ENCODE data around the gene TCF12. TPM values are rescaled to one million over a fixed set of nuclear protein-coding genes. Genes with fewer than 3 reads are reported as not detected.

The TCF12 gene
- total RNA-seq, 3 donors from 2014 or later (not counting 1 experiment from before 2014, with no cell fraction given), result 84.1 to 111 (median 107) TPM

DNA sequence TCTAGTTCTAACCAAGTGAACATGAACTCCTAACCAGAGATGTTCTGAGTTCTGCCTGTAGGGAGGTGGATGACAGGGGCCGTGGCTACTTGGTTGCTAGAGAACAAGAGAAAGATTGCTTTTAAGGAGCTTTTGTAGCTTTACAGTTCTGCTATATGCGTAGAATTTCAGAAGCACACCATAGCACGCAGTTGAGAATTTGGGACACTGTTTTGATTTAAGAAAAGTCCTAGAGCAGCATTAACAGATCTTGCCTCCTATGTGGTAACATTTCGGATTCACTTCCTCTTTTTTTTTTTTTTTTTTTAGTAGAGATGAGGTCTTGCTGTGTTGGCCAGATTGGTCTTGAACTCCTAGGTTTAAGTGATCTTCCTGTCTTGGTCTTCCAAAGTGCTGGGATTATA is 181.7 kb downstream of the TCF12 start:
- no peak overlapping the region for H3K4me3 Mint-ChIP-seq
- 74% methylated on average over 3 of the region's 4 CpGs for WGBS (ENCODE audit: insufficient coverage)

GRCh38 chr15:57102858-57103257 is 184.4 kb downstream of the TCF12 start:
- Mint-ChIP-seq H3K9me3 (no peaks in the 10 kb centered on the region), H3K27ac (no peak overlapping the region), H3K4me1 (peaks cover 5 to 8% of the 10 kb centered on the region in 2 donors), H3K27me3 (ENCODE audit: low read depth in 2 of 2) (no peaks in the 10 kb centered on the region), H3K4me3 (no peak overlapping the region), H3K36me3 (no peaks in the 10 kb centered on the region)
- 93% methylated on average over 4 of the region's 5 CpGs for WGBS (ENCODE audit: insufficient coverage)
- no peaks in the 10 kb centered on the region for H3K4me1 ChIP-seq (ENCODE audit: control insufficient read depth, insufficient read depth, low read length)
- intact Hi-C loops (cut with micrococcal nuclease), result no loop called here
- TF ChIP-seq, protein P1, sequence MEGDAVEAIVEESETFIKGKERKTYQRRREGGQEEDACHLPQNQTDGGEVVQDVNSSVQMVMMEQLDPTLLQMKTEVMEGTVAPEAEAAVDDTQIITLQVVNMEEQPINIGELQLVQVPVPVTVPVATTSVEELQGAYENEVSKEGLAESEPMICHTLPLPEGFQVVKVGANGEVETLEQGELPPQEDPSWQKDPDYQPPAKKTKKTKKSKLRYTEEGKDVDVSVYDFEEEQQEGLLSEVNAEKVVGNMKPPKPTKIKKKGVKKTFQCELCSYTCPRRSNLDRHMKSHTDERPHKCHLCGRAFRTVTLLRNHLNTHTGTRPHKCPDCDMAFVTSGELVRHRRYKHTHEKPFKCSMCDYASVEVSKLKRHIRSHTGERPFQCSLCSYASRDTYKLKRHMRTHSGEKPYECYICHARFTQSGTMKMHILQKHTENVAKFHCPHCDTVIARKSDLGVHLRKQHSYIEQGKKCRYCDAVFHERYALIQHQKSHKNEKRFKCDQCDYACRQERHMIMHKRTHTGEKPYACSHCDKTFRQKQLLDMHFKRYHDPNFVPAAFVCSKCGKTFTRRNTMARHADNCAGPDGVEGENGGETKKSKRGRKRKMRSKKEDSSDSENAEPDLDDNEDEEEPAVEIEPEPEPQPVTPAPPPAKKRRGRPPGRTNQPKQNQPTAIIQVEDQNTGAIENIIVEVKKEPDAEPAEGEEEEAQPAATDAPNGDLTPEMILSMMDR (IDR thresholded peaks at IDR 0.05), result no peak
- no peak for ATAC-seq
- H3K27ac ChIP-seq (ENCODE audit: low read length), result no peak overlapping the region
- H3K36me3 ChIP-seq (ENCODE audit: control insufficient read depth, insufficient read depth, low read length), result no peaks in the 10 kb centered on the region
- H3K27me3 ChIP-seq (ENCODE audit: control insufficient read depth, insufficient read depth, low read length), result no peaks in the 10 kb centered on the region
- DNase-seq, result no peak
- no peaks in the 10 kb centered on the region for H3K9me3 ChIP-seq (ENCODE audit: control insufficient read depth, insufficient read depth, low read length)
- no peak overlapping the region for H3K4me3 ChIP-seq (ENCODE audit: low read length)

More for the DNA sequence above, 181.7 kb downstream of the TCF12 start:
- H3K36me3 Mint-ChIP-seq, result no peaks in the 10 kb centered on the region
- H3K4me1 Mint-ChIP-seq, result peaks cover 5 to 8% of the 10 kb centered on the region in 2 donors
- no peak for ATAC-seq
- no peaks in the 10 kb centered on the region for H3K27me3 Mint-ChIP-seq (ENCODE audit: low read depth in 2 of 2)
- Histone ChIP-seq H3K4me1 (ENCODE audit: control insufficient read depth, insufficient read depth, low read length) (no peaks in the 10 kb centered on the region), H3K27ac (ENCODE audit: low read length) (no peak overlapping the region), H3K36me3 (ENCODE audit: control insufficient read depth, insufficient read depth, low read length) (no peaks in the 10 kb centered on the region), H3K27me3 (ENCODE audit: control insufficient read depth, insufficient read depth, low read length) (no peaks in the 10 kb centered on the region), H3K4me3 (ENCODE audit: low read length) (no peak overlapping the region), H3K9me3 (ENCODE audit: control insufficient read depth, insufficient read depth, low read length) (no peaks in the 10 kb centered on the region)
- H3K9me3 Mint-ChIP-seq, result no peaks in the 10 kb centered on the region
- DNase-seq, result no peak
- TF ChIP-seq, protein P1 (IDR thresholded peaks at IDR 0.05), result no peak
- H3K27ac Mint-ChIP-seq, result no peak overlapping the region
- intact Hi-C loops (cut with micrococcal nuclease), result no loop called here

DNA sequence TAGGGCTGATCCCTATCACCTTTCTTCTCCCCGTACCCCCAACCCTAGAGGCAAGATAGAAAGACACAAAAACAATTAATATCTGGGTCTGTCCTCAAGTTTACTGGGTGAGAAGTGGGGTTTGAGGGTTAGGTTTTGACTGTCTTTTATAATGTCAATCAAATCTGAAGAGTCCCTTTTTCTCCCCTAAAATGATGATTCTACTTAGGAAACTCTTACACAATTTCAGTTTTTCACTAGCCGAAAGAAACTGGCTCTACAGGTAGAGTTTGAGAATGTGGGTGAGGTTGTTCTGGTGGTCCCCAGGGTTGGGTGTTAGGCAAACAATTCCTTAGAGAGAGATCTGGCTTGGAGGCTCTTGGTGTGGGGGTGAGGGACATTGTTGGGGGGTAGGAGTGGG is 189.9 kb downstream of the TCF12 start:
- Histone ChIP-seq H3K27ac (ENCODE audit: low read length) (no peak overlapping the region), H3K36me3 (ENCODE audit: control insufficient read depth, insufficient read depth, low read length) (no peaks in the 10 kb centered on the region), H3K27me3 (ENCODE audit: control insufficient read depth, insufficient read depth, low read length) (no peaks in the 10 kb centered on the region), H3K4me3 (ENCODE audit: low read length) (no peak overlapping the region), H3K4me1 (ENCODE audit: control insufficient read depth, insufficient read depth, low read length) (no peaks in the 10 kb centered on the region), H3K9me3 (ENCODE audit: control insufficient read depth, insufficient read depth, low read length) (no peaks in the 10 kb centered on the region)
- Mint-ChIP-seq H3K27ac (no peak overlapping the region), H3K36me3 (no peaks in the 10 kb centered on the region), H3K9me3 (no peaks in the 10 kb centered on the region), H3K27me3 (ENCODE audit: low read depth in 2 of 2) (no peaks in the 10 kb centered on the region), H3K4me3 (no peak overlapping the region), H3K4me1 (peaks cover 13 to 22% of the 10 kb centered on the region in 2 donors)
- no peak for ATAC-seq
- no peak for DNase-seq
- intact Hi-C loops (cut with micrococcal nuclease), result no loop called here
- WGBS (ENCODE audit: insufficient coverage), result no CpG with 5 or more reads among the region's 2 CpGs
- TF ChIP-seq, protein P1 (IDR thresholded peaks at IDR 0.05), result no peak

GRCh38 chr15:57109005-57109404 is 190.6 kb downstream of the TCF12 start:
- H3K27me3 ChIP-seq (ENCODE audit: control insufficient read depth, insufficient read depth, low read length), result no peaks in the 10 kb centered on the region
- no CpG with 5 or more reads among the region's 2 CpGs for WGBS (ENCODE audit: insufficient coverage)
- H3K4me3 Mint-ChIP-seq, result no peak overlapping the region
- intact Hi-C loops (cut with micrococcal nuclease), result no loop called here
- H3K4me1 Mint-ChIP-seq, result peaks cover 13 to 19% of the 10 kb centered on the region in 2 donors
- no peaks in the 10 kb centered on the region for H3K9me3 ChIP-seq (ENCODE audit: control insufficient read depth, insufficient read depth, low read length)
- ATAC-seq (no peak), DNase-seq (no peak)
- H3K4me3 ChIP-seq (ENCODE audit: low read length), result no peak overlapping the region
- no peaks in the 10 kb centered on the region for H3K36me3 Mint-ChIP-seq
- H3K27ac ChIP-seq (ENCODE audit: low read length), result no peak overlapping the region
- no peaks in the 10 kb centered on the region for H3K27me3 Mint-ChIP-seq (ENCODE audit: low read depth in 2 of 2)
- H3K4me1 ChIP-seq (ENCODE audit: control insufficient read depth, insufficient read depth, low read length), result no peaks in the 10 kb centered on the region
- no peaks in the 10 kb centered on the region for H3K36me3 ChIP-seq (ENCODE audit: control insufficient read depth, insufficient read depth, low read length)
- H3K9me3 Mint-ChIP-seq, result no peaks in the 10 kb centered on the region
- TF ChIP-seq, protein P1 (IDR thresholded peaks at IDR 0.05), result no peak
- no peak overlapping the region for H3K27ac Mint-ChIP-seq
